IMR-90 (cell line): ENCODE measurements around the gene SEBOX. TPM values are rescaled to one million over a fixed set of nuclear protein-coding genes. Genes with fewer than 3 reads are reported as not detected.

Experiments
- ATAC-seq: fragments of 200-7000 bp; cut with Tn5 transposase; 2 replicates; pipeline ENCODE4 v1.9.1; 2020; ENCODE audit warnings: low read depth, mild to moderate bottlenecking, moderate library complexity
- BruUV-seq: library from RNA; stranded (reverse); fragments of 400-500 nt; replicated peaks from 2 replicates; lab custom pipeline; 2021; lab: Mats Ljungman, UMichigan
- CTCF ChIA-PET: fragments of 300-600 bp; formaldehyde crosslinking; extraction: SDS; loops from one replicate; lab custom pipeline; 2021; ENCODE audit warnings: antibody characterized with exemption; lab: Yijun Ruan, JAX
- POLR2A ChIA-PET: fragments of 300-600 bp; sonication (Branson Sonifier 250); formaldehyde crosslinking; loops from one replicate; lab custom pipeline; 2022; ENCODE audit warnings: antibody characterized with exemption; ENCODE audit not compliant: unreplicated experiment; lab: Charles Lee
- DNase-seq: peaks from one replicate; pipeline ENCODE4 v3.0.0; 2013
- H2AFZ ChIP-seq: replicated peaks from 2 replicates; pipeline ENCODE3; 2013; ENCODE audit warnings: low read length, mild to moderate bottlenecking; ENCODE audit not compliant: poor library complexity
- H2AK5ac ChIP-seq: 2 replicates; pipeline ENCODE4 v1.6.1; 2013; ENCODE audit warnings: low read depth, low read length, inconsistent platforms
- H2AK9ac ChIP-seq: replicated peaks from 2 replicates; pipeline ENCODE3; 2013; ENCODE audit warnings: mild to moderate bottlenecking, low read depth, low read length, moderate library complexity; ENCODE audit not compliant: poor library complexity
- H2BK120ac ChIP-seq: 2 replicates; pipeline ENCODE4 v1.6.1; 2013; ENCODE audit warnings: low read depth, low read length, inconsistent platforms
- H2BK15ac ChIP-seq: 3 replicates; pipeline ENCODE4 v1.6.1; 2013; ENCODE audit warnings: low read depth, low read length, inconsistent platforms
- H2BK20ac ChIP-seq: 2 replicates; pipeline ENCODE4 v1.6.1; 2013; ENCODE audit warnings: low read depth, mild to moderate bottlenecking, inconsistent platforms, low read length, moderate library complexity
- H2BK5ac ChIP-seq: 2 replicates; pipeline ENCODE4 v1.6.1; 2013; ENCODE audit warnings: mild to moderate bottlenecking, low read depth, low read length, inconsistent platforms; ENCODE audit not compliant: poor library complexity, severe bottlenecking
- H3K14ac ChIP-seq: replicated peaks from 2 replicates; pipeline ENCODE4 v1.6.1; 2013; ENCODE audit warnings: low read depth, low read length, inconsistent platforms
- H3K18ac ChIP-seq: 2 replicates; pipeline ENCODE4 v1.6.1; 2013; ENCODE audit warnings: low read depth, low read length, control low read depth
- H3K23ac ChIP-seq: 2 replicates; pipeline ENCODE4 v1.6.1; 2013; ENCODE audit warnings: low read depth, low read length, inconsistent platforms
- H3K27ac ChIP-seq: 2 replicates; pipeline ENCODE4 v1.5.1; 2013; ENCODE audit warnings: mild to moderate bottlenecking, control low read depth, low read length; ENCODE audit not compliant: insufficient read depth
- H3K27me3 ChIP-seq: 2 replicates; pipeline ENCODE4 v1.6.1; 2013; ENCODE audit warnings: low read length; ENCODE audit not compliant: control insufficient read depth, insufficient read depth
- H3K36me3 ChIP-seq: 2 replicates; pipeline ENCODE4 v1.6.1; 2013; ENCODE audit warnings: low read length, mixed read lengths; ENCODE audit not compliant: control insufficient read depth, insufficient read depth
- H3K4ac ChIP-seq: 2 replicates; pipeline ENCODE4 v1.6.1; 2013; ENCODE audit warnings: low read depth, low read length, inconsistent platforms
- H3K4me1 ChIP-seq: 2 replicates; pipeline ENCODE4 v1.6.1; 2013; ENCODE audit warnings: low read length, mixed read lengths; ENCODE audit not compliant: control insufficient read depth, insufficient read depth
- H3K4me2 ChIP-seq: 2 replicates; pipeline ENCODE4 v1.6.1; 2013; ENCODE audit warnings: low read depth, mild to moderate bottlenecking, control low read depth, low read length, moderate library complexity
- H3K4me3 ChIP-seq: 2 replicates; pipeline ENCODE4 v1.5.1; 2013; ENCODE audit warnings: low read depth, mild to moderate bottlenecking, control low read depth, low read length, moderate library complexity; ENCODE audit not compliant: insufficient read depth
- H3K56ac ChIP-seq: 2 replicates; pipeline ENCODE4 v1.6.1; 2013; ENCODE audit warnings: low read length, inconsistent platforms; ENCODE audit not compliant: insufficient read depth; ENCODE audit errors: extremely low read depth
- H3K79me1 ChIP-seq, 2 experiments: 2 replicates each; pipeline ENCODE4 v1.6.1; 2013; ENCODE audit warnings: low read length in 2 of 2, inconsistent platforms in 1 of 2, low read depth in 1 of 2
- H3K9ac ChIP-seq: 2 replicates; pipeline ENCODE4 v1.6.1; 2013; ENCODE audit warnings: low read depth, low read length, control low read depth
- H3K9me1 ChIP-seq: 2 replicates; pipeline ENCODE4 v1.6.1; 2013; ENCODE audit warnings: low read length, inconsistent platforms; ENCODE audit not compliant: insufficient read depth
- H3K9me3 ChIP-seq: 2 replicates; pipeline ENCODE4 v1.6.1; 2013; ENCODE audit warnings: low read length; ENCODE audit not compliant: control insufficient read depth, insufficient read depth
- H4K20me1 ChIP-seq: 2 replicates; pipeline ENCODE4 v1.6.1; 2013; ENCODE audit warnings: low read length, inconsistent platforms; ENCODE audit not compliant: insufficient read depth
- H4K5ac ChIP-seq: 2 replicates; pipeline ENCODE4 v1.6.1; 2013; ENCODE audit warnings: mild to moderate bottlenecking, low read depth, low read length, control low read depth
- H4K8ac ChIP-seq, 2 experiments: 2 replicates each; pipeline ENCODE4 v1.6.1; 2013; ENCODE audit warnings: low read depth in 2 of 2, low read length in 2 of 2, control low read depth in 1 of 2, inconsistent platforms in 1 of 2
- H4K91ac ChIP-seq: 2 replicates; pipeline ENCODE4 v1.6.1; 2013; ENCODE audit warnings: low read depth, low read length, inconsistent platforms; ENCODE audit not compliant: insufficient read depth
- BHLHE40 ChIP-seq: fragments of 150-350 bp; IDR thresholded peaks from 2 replicates; pipeline ENCODE4 v1.6.1; 2016; ENCODE audit warnings: mild to moderate bottlenecking, low read depth, low read length
- CEBPB ChIP-seq: IDR thresholded peaks from 2 replicates; pipeline ENCODE4 v1.6.1; 2012; ENCODE audit warnings: low read depth, low read length, improper control_type of control experiment
- CHD1 ChIP-seq: IDR thresholded peaks from 2 replicates; pipeline ENCODE4 v1.6.1; 2012; ENCODE audit warnings: low read depth, low read length, improper control_type of control experiment
- CTCF ChIP-seq: conservative IDR thresholded peaks from 2 replicates; pipeline ENCODE4 v1.5.1; 2012; ENCODE audit warnings: mild to moderate bottlenecking, low read depth, low read length, improper control_type of control experiment
- ELK1 ChIP-seq: fragments of 150-350 bp; IDR thresholded peaks from 2 replicates; pipeline ENCODE4 v1.6.1; 2016; ENCODE audit warnings: low read depth, mild to moderate bottlenecking, low read length, moderate library complexity, borderline replicate concordance
- FOS ChIP-seq: fragments of 150-350 bp; IDR thresholded peaks from 2 replicates; pipeline ENCODE4 v1.6.1; 2016; ENCODE audit warnings: low read depth, low read length
- MAFK ChIP-seq: IDR thresholded peaks from 2 replicates; pipeline ENCODE4 v1.6.1; 2012; ENCODE audit warnings: low read depth, low read length, improper control_type of control experiment
- MAZ ChIP-seq: IDR thresholded peaks from 2 replicates; pipeline ENCODE4 v1.6.1; 2012; ENCODE audit warnings: low read depth, mild to moderate bottlenecking, low read length, improper control_type of control experiment, moderate library complexity, borderline replicate concordance
- MXI1 ChIP-seq: IDR thresholded peaks from 2 replicates; pipeline ENCODE4 v1.6.1; 2012; ENCODE audit warnings: low read depth, mild to moderate bottlenecking, low read length, moderate library complexity, borderline replicate concordance
- NFE2L2 ChIP-seq: fragments of 150-350 bp; IDR thresholded peaks from 2 replicates; pipeline ENCODE4 v1.6.1; 2016; ENCODE audit warnings: low read depth, mild to moderate bottlenecking, low read length
- POLR2A ChIP-seq: IDR thresholded peaks from 2 replicates; pipeline ENCODE4 v1.6.1; 2012; ENCODE audit warnings: mild to moderate bottlenecking, low read depth, low read length
- RAD21 ChIP-seq: IDR thresholded peaks from 2 replicates; pipeline ENCODE4 v1.6.1; 2012; ENCODE audit warnings: low read length, improper control_type of control experiment
- RCOR1 ChIP-seq: IDR thresholded peaks from 2 replicates; pipeline ENCODE4 v1.6.1; 2012; ENCODE audit warnings: mild to moderate bottlenecking, low read length, improper control_type of control experiment; ENCODE audit not compliant: insufficient replicate concordance
- RFX5 ChIP-seq: IDR thresholded peaks from 2 replicates; pipeline ENCODE4 v1.8.0; 2012; ENCODE audit warnings: low read depth, mild to moderate bottlenecking, low read length, moderate library complexity
- SMC3 ChIP-seq: fragments of 150-350 bp; IDR thresholded peaks from 2 replicates; pipeline ENCODE4 v1.6.1; 2016; ENCODE audit warnings: low read depth, mild to moderate bottlenecking, antibody characterized with exemption, low read length, moderate library complexity
- USF2 ChIP-seq: fragments of 150-350 bp; IDR thresholded peaks from 2 replicates; pipeline ENCODE4 v1.6.1; 2017; ENCODE audit warnings: mild to moderate bottlenecking, antibody characterized with exemption, low read length, low read depth
- WGBS, 2 experiments: methylation state at CpG; one replicate each; pipeline versions ENCODE4 v1.1.5 to v1.1.7; 2013; ENCODE audit warnings: missing lambda C conversion rate in 2 of 2; ENCODE audit not compliant: insufficient read length in 1 of 2; ENCODE audit errors: extremely low coverage in 2 of 2; 5-methylcytosine and 5-hydroxymethylcytosine counted together
- dilution Hi-C: fragments of 300-500 bp; cut with HindIII; formaldehyde crosslinking; loops from one replicate; pipeline ENCODE4 v1.14.3; 2018; ENCODE audit warnings: low sequenced_read_pairs; ENCODE audit not compliant: unreplicated experiment
- in situ Hi-C: fragments of 300-500 bp; cut with MboI; formaldehyde crosslinking; loops from 3 replicates; pipeline ENCODE4 v1.14.3; 2019; ENCODE audit warnings: low sequenced_read_pairs, inconsistent platforms, mixed read lengths
- intact Hi-C: fragments of 100-400 bp; cut with micrococcal nuclease; formaldehyde crosslinking; loops from 2 replicates; pipeline ENCODE4 v1.10.0; 2022
- polyA plus RNA-seq, 3 experiments: library from polyadenylated mRNA; depleted of rRNA; stranded (reverse); fragments of >200 nt; gene quantifications; 2 replicates each; pipeline ENCODE4 v1.2.3, GENCODE V29; 2012; ENCODE audit warnings: low replicate concordance in 1 of 3
- total RNA-seq: library from RNA; depleted of rRNA; stranded (reverse); fragments of >200 nt; gene quantifications from 2 replicates; pipeline ENCODE4 v1.2.3, GENCODE V29; 2012

SEBOX gene
- total and polyA plus RNA-seq, 2 of the 4 experiments (the other 2 are of a cell fraction) = not detected

GRCh38 chr17:28390984-28391383 is 26.0 kb upstream of the SEBOX start:
- Histone ChIP-seq H2AK5ac (no peak overlapping the region), H3K9ac (no peak overlapping the region), H2BK120ac (no peak overlapping the region), H3K14ac (no peak overlapping the region), H3K27me3 (no peaks in the 10 kb centered on the region), H3K9me1 (peaks cover 7% of the 10 kb centered on the region; the same call in 1 of the 2 replicates), H4K5ac (no peak overlapping the region), H3K79me1 (no peaks in the 10 kb centered on the region), H2BK15ac (no peak overlapping the region), H3K36me3 (peaks cover 29% of the 10 kb centered on the region), H2AK9ac (no peak overlapping the region), H3K27ac (no peak overlapping the region), H4K91ac (no peak overlapping the region), H3K56ac (no peak overlapping the region; the same call in 1 of the 2 replicates), H2BK5ac (no peak overlapping the region), H3K18ac (no peak overlapping the region), H4K8ac (no peak overlapping the region), H2BK20ac (no peak overlapping the region), H4K20me1 (no peaks in the 10 kb centered on the region), H2AFZ (no peak overlapping the region), H3K23ac (no peak overlapping the region), H3K4me3 (no peak overlapping the region), H3K4me1 (peaks cover 10% of the 10 kb centered on the region), H3K4me2 (no peak overlapping the region), H3K4ac (no peak overlapping the region), H3K9me3 (no peaks in the 10 kb centered on the region)
- dilution Hi-C loops (no loop called here), in situ Hi-C loops (no loop called here), intact Hi-C loops (no loop called here)
- DNase-seq (no peak), ATAC-seq (no peak)
- BruUV-seq = no TSS peak
- TF ChIP-seq SMC3 (no peak), CTCF (no peak), CHD1 (no peak), CEBPB (no peak), POLR2A (no peak), BHLHE40 (no peak), FOS (no peak), ELK1 (no peak), MXI1 (no peak), RAD21 (no peak), RCOR1 (no peak), NFE2L2 (no peak), MAFK (no peak), MAZ (no peak), RFX5 (no peak), USF2 (no peak)
- WGBS, 2 experiments = no CpG with 5 or more reads among the region's 1 CpG
- CTCF ChIA-PET = no interaction called here
- POLR2A ChIA-PET = no interaction called here
